Immature natural killer cell (primary cell): ENCODE measurements around the gene SDHA. TPM values are rescaled to one million over a fixed set of nuclear protein-coding genes. Genes with fewer than 3 reads are reported as not detected.
"Not testable (repeated sequence)": the region's sequence is repeated elsewhere in the genome, so short reads cannot be mapped to it uniquely, and the experiment has no call there.

Experiments used
- DNase-seq, 3 donors: peaks; one replicate each; pipeline ENCODE4 v3.0.0; 2022; ENCODE audit warnings: mixed read lengths in 1 of 3
- H3K27ac Mint-ChIP-seq, 6 donors: one replicate each; pipeline ENCODE4 v1.8.0; 2020; ENCODE audit warnings: mixed read lengths in 6 of 6, mild to moderate bottlenecking in 5 of 6, inconsistent platforms in 4 of 6, moderate library complexity in 3 of 6
- H3K27me3 Mint-ChIP-seq, 3 donors: one replicate each; pipeline ENCODE4 v1.8.0; 2020 to 2021; ENCODE audit warnings: low read depth in 3 of 3, mild to moderate bottlenecking in 3 of 3, mixed read lengths in 3 of 3, moderate library complexity in 3 of 3, inconsistent platforms in 1 of 3
- H3K36me3 Mint-ChIP-seq, 3 donors: one replicate each; pipeline ENCODE4 v1.8.0; 2020; ENCODE audit warnings: mixed read lengths in 3 of 3, inconsistent platforms in 2 of 3, mild to moderate bottlenecking in 2 of 3
- H3K4me1 Mint-ChIP-seq, 2 donors: one replicate each; pipeline ENCODE4 v1.8.0; 2020; ENCODE audit warnings: inconsistent platforms in 2 of 2, mild to moderate bottlenecking in 2 of 2, mixed read lengths in 2 of 2, moderate library complexity in 1 of 2
- H3K4me3 Mint-ChIP-seq, 5 donors: one replicate each; pipeline ENCODE4 v1.8.0; 2020; ENCODE audit warnings: mild to moderate bottlenecking in 5 of 5, mixed read lengths in 5 of 5, inconsistent platforms in 3 of 5, moderate library complexity in 3 of 5
- H3K9me3 Mint-ChIP-seq, 6 donors: one replicate each; pipeline ENCODE4 v1.8.0; 2020; ENCODE audit warnings: mild to moderate bottlenecking in 6 of 6, mixed read lengths in 6 of 6, inconsistent platforms in 4 of 6, moderate library complexity in 3 of 6
- polyA plus RNA-seq, 3 donors: library from polyadenylated mRNA; unstranded; fragments of 300-500 nt; fragmentation: Illumina TruSeq; gene quantifications; one replicate each; pipeline ENCODE4 v1.2.3, GENCODE V29; 2021

SDHA gene
- polyA plus RNA-seq, 3 donors from 2014 or later, result 140 to 224 (median 208) TPM

GRCh38 chr5:189976-190365, 28.1 kb upstream of the SDHA start:
- peaks cover 6 to 7% of the 10 kb centered on the region in 2 donors for H3K4me1 Mint-ChIP-seq
- no peaks in the 10 kb centered on the region for H3K36me3 Mint-ChIP-seq
- H3K4me3 Mint-ChIP-seq, result no peak overlapping the region
- H3K9me3 Mint-ChIP-seq, result no peaks in the 10 kb centered on the region
- DNase-seq, result no peak
- H3K27ac Mint-ChIP-seq, result peak overlapping the region in 1 of 6 donors; percentile 7
- peaks cover 4 to 10% (median 7%) of the 10 kb centered on the region in 3 donors for H3K27me3 Mint-ChIP-seq

- H3K27ac Mint-ChIP-seq, result peak overlapping the region in 1 of 6 donors; percentile 7
These were observed 27.6 kb upstream of the SDHA start for GRCh38 chr5:190366-191035.

GRCh38 chr5:191036-191948, 26.8 kb upstream of the SDHA start, which contains the start of gene LRRC14B:
Gene LRRC14B (plus strand): TSS chr5:191495. CDS start chr5:191539, 44 bp downstream.
- peaks cover 6 to 7% of the 10 kb centered on the region in 2 donors for H3K4me1 Mint-ChIP-seq
- DNase-seq, result no peak

More at GRCh38 chr5:190366-191035, 27.6 kb upstream of the SDHA start:
- peaks cover 6 to 7% of the 10 kb centered on the region in 2 donors for H3K4me1 Mint-ChIP-seq
- H3K4me3 Mint-ChIP-seq, result no peak overlapping the region
- H3K9me3 Mint-ChIP-seq, result no peaks in the 10 kb centered on the region
- no peaks in the 10 kb centered on the region for H3K36me3 Mint-ChIP-seq
- no peak for DNase-seq
- peaks cover 3 to 11% (median 5%) of the 10 kb centered on the region in 3 donors for H3K27me3 Mint-ChIP-seq

DNA sequence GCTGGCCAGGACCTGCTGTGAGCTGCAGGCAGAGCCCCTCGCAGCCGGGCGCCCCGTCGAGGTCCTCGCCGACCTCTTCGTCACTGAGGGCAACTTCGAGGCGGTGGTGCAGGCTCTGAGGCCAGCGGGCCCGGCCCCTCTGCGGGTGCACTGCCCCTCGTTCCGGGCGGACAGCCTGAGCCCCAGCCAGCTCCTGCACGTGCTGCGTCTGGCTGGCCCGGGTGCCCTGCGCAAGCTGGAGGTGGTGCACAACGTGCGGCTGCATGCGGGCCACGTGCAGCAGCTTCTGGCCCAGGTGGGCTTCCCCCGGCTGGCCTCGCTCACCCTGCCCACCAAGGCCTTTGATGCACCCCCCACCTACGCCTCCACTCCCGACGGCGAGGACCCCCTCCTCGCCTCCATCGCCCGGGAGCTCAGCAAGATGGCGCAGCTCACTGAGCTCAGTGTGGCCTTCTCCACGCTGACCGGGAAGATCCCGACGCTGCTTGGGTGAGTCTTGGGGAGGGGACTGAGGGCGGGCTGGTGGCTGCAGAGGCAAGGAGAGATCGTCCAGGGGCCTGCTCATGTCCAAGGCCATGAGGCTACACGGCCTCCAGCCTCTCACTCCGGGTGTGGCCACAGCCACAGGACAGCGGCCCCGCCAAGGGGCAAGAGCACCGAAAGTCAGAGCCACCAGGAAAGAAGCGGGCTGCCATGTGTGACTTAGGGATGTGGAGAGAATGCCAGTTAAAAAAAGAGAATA, 26.0 kb upstream of the SDHA start:
- DNase-seq, result no peak
- Mint-ChIP-seq H3K27ac (no peak overlapping the region), H3K36me3 (no peaks in the 10 kb centered on the region), H3K4me1 (peaks cover 6 to 7% of the 10 kb centered on the region in 2 donors), H3K9me3 (no peaks in the 10 kb centered on the region), H3K4me3 (no peak overlapping the region), H3K27me3 (peaks cover 3 to 11% (median 5%) of the 10 kb centered on the region in 3 donors)

More at GRCh38 chr5:191036-191948, 26.8 kb upstream of the SDHA start, which contains the start of gene LRRC14B:
- Mint-ChIP-seq H3K4me3 (no peak within 1 kb of the TSS), H3K27ac (peak within 1 kb of the TSS in 1 of 6 donors; percentile 7), H3K27me3 (peaks cover 3 to 11% (median 5%) of the 10 kb centered on the region in 3 donors), H3K9me3 (no peaks in the 10 kb centered on the region), H3K36me3 (no peaks in the 10 kb centered on the region)

DNA sequence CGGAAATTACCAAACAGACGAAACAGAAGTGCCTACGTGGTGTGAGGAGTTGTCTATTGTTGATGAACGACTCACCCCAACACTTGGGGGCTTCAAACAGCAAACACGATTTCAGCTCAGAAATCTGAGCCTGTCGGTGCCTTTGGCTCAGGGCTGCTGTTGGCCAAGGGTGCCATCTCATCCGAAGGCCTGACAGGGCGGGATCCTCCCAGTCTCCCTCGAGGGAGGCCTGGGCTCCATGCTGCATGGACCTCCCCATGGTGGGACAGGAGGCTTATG, 25.5 kb upstream of the SDHA start:
- DNase-seq, result no peak
- Mint-ChIP-seq H3K9me3 (no peaks in the 10 kb centered on the region), H3K4me1 (peaks cover 6 to 7% of the 10 kb centered on the region in 2 donors), H3K36me3 (no peaks in the 10 kb centered on the region), H3K4me3 (no peak overlapping the region), H3K27ac (no peak overlapping the region), H3K27me3 (peaks cover 3 to 11% (median 5%) of the 10 kb centered on the region in 3 donors)

- Mint-ChIP-seq H3K27ac (no peak overlapping the region), H3K36me3 (no peaks in the 10 kb centered on the region), H3K4me1 (peaks cover 6% of the 10 kb centered on the region in 2 donors), H3K9me3 (no peaks in the 10 kb centered on the region), H3K27me3 (peaks cover 3 to 11% (median 5%) of the 10 kb centered on the region in 3 donors), H3K4me3 (no peak overlapping the region)
- DNase-seq, result no peak
These were observed 24.9 kb upstream of the SDHA start for GRCh38 chr5:192970-193831.

DNA sequence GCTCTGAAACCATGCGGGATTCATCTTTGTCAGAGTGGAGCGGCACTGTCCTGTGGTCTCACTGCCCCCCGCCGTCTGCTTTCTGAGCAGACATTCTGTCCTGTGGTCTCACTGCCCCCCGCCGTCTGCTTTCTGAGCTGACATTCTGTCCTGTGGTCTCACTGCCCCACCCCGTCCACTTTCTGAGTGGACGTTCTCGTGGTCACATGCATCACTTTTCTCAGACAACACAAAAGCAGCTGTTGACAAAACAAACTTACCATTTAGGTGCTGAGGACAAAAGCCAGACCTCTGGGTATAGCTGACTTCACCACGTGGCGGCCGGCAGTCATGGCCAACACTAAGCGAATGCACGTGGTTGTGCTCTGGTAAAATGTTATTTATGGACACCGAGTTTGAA, 24.0 kb upstream of the SDHA start:
- no peak for DNase-seq
- H3K36me3 Mint-ChIP-seq, result no peaks in the 10 kb centered on the region

GRCh38 chr5:194603-195209, 23.4 kb upstream of the SDHA start:
- no peak overlapping the region for H3K27ac Mint-ChIP-seq

More for the DNA sequence above, 24.0 kb upstream of the SDHA start:
- no peaks in the 10 kb centered on the region for H3K9me3 Mint-ChIP-seq
- peaks cover 2 to 5% (median 3%) of the 10 kb centered on the region in 3 donors for H3K27me3 Mint-ChIP-seq
- no peak overlapping the region for H3K27ac Mint-ChIP-seq
- no peak overlapping the region for H3K4me3 Mint-ChIP-seq
- no peaks in the 10 kb centered on the region for H3K4me1 Mint-ChIP-seq

DNA sequence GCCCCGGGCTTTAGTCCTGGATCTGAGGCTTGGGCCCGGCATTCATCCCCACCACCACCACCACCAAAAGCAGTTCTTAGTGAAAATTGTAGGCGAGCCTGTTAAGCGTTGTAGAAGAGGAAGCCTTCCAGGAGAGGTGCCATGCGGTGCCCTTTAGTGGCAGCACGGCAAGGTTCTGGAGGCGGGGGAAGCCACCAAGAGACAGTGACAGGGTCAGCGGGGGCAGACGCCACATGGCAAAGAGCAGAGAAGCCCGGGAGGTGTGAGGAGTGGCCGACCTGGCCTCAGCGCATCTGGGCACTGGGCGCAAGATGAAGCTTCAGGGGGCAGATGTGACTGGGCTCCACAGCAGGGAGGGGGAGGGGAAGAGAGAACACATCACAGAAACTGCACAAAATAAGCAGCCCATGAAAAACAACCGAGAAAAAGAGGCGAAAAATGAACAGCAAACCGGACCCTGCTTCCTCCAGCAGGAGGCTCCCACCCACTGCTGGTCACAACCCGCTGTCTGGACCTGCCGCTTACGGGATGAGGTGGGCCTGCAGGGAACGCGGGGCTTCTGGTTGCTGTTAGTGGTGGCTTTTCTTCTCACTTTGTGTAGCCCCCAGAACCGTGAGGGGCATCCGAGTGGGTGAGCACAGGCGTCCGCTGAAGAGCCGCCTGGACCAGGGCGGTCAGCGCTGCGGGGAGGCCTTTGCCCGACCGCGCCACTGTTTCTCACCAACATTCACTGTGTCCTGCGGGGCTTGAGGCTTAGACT, 22.5 kb upstream of the SDHA start:
- H3K36me3 Mint-ChIP-seq, result peaks cover 0 to 3% (median 0%) of the 10 kb centered on the region in 3 donors
- no peaks in the 10 kb centered on the region for H3K4me1 Mint-ChIP-seq
- H3K9me3 Mint-ChIP-seq, result no peaks in the 10 kb centered on the region
- peaks cover 2 to 3% (median 2%) of the 10 kb centered on the region in 3 donors for H3K27me3 Mint-ChIP-seq
- H3K27ac Mint-ChIP-seq, result no peak overlapping the region
- no peak overlapping the region for H3K4me3 Mint-ChIP-seq
- no peak for DNase-seq

More at GRCh38 chr5:194603-195209, 23.4 kb upstream of the SDHA start:
- no peaks in the 10 kb centered on the region for H3K4me1 Mint-ChIP-seq
- DNase-seq, result no peak
- no peak overlapping the region for H3K4me3 Mint-ChIP-seq
- peaks cover 2 to 5% (median 3%) of the 10 kb centered on the region in 3 donors for H3K27me3 Mint-ChIP-seq
- no peaks in the 10 kb centered on the region for H3K36me3 Mint-ChIP-seq
- H3K9me3 Mint-ChIP-seq, result no peaks in the 10 kb centered on the region

DNA sequence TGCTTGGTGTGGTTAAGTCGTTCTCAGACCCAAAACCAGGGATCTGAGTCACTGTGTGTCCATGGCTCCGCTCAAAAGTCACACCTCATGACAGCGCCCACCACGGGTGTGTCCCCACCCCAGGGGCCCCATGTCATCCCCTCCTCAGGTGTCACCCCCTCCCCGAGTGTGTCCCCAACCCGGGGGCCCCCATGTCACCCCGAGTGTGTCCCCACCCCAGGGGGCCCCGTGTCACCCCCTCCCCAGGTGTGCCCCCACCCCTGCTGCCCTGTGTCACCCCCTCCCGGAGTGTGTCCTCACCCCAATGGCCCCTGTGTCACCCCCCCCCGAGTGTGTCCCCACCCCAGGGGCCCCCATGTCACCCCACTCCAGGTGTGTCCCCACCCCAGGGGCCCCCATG, 21.8 kb upstream of the SDHA start:
- H3K36me3 Mint-ChIP-seq, result peaks cover 0 to 3% (median 0%) of the 10 kb centered on the region in 3 donors
- no peak overlapping the region for H3K4me3 Mint-ChIP-seq
- DNase-seq, result no peak
- H3K27ac Mint-ChIP-seq, result no peak overlapping the region
- H3K9me3 Mint-ChIP-seq, result no peaks in the 10 kb centered on the region
- H3K27me3 Mint-ChIP-seq, result peaks cover 1 to 2% (median 2%) of the 10 kb centered on the region in 3 donors
- no peaks in the 10 kb centered on the region for H3K4me1 Mint-ChIP-seq

DNA sequence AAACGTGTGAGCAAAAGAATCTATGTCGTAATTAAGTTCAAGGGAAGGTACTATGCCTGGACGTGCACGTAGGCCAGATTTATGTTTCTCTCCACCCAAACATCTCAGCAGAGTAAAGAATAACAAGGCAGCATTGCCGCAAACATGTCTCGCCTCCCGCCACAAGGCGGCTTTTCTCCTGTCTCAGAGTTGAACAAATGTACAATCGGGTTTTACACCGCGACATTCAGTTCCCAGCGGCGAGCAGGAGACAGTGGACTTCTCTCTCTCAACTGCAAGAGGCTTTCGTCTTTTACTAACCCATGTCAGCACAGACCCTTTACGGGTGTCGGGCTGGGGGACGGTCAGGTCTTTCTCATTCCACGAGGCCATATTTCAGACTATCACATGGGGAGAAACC, 21.1 kb upstream of the SDHA start:
- not testable (repeated sequence) for H3K4me3 Mint-ChIP-seq, DNase-seq, H3K9me3 Mint-ChIP-seq, H3K36me3 Mint-ChIP-seq, H3K4me1 Mint-ChIP-seq, H3K27me3 Mint-ChIP-seq, H3K27ac Mint-ChIP-seq

DNA sequence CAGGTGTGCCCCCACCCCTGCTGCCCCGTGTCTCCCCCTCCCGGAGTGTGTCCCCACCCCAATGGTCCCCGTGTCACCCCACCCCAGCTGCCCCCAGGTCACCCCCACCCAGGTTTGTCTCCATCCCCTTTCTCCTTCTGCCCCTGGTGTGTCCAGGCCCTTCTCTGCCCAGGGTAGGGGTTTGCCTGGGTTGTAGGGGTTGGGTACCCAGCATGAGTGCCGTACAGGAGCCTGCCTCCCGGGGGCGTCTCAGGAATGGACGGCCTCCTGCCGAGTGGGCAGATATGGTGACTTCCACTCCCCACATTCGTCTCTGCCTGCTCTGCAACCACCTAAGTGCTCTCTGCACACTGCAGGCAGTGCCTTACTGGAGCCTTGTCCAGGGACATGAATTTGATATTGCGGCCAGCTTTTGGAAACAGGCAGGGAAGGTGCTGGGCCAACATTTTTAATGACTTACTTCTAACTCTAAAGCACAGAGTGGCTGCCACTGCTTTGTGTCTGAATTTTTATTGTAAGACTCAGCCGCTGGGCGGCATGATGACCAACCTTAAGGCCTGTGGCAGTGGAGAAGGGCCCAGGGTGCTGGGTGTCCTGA, 20.1 kb upstream of the SDHA start:
- DNase-seq, result no peak
- H3K36me3 Mint-ChIP-seq, result peaks cover 0 to 6% (median 0%) of the 10 kb centered on the region in 3 donors
- no peaks in the 10 kb centered on the region for H3K9me3 Mint-ChIP-seq
- H3K27me3 Mint-ChIP-seq, result peaks cover 0 to 2% (median 1%) of the 10 kb centered on the region in 3 donors
- no peaks in the 10 kb centered on the region for H3K4me1 Mint-ChIP-seq
- no peak overlapping the region for H3K4me3 Mint-ChIP-seq
- H3K27ac Mint-ChIP-seq, result no peak overlapping the region
